Kidney epithelial cell (primary cell): Measurements from ENCODE around the gene ACSM2A. TPM values are rescaled to one million over a fixed set of nuclear protein-coding genes. Genes with fewer than 3 reads are reported as not detected.
"Not testable (repeated sequence)": the region's sequence is repeated elsewhere in the genome, so short reads cannot be mapped to it uniquely, and the experiment has no call there.

Source experiments
- DNase-seq: peaks from one replicate; pipeline ENCODE4 v3.0.0-alpha.2; 2010; ENCODE audit warnings: low read depth
- H3K27me3 ChIP-seq: 2 replicates; pipeline ENCODE4 v1.6.0; 2011; ENCODE audit warnings: low read length; ENCODE audit not compliant: control insufficient read depth, insufficient read depth
- H3K36me3 ChIP-seq: 2 replicates; pipeline ENCODE4 v1.5.1; 2011; ENCODE audit warnings: low read length; ENCODE audit not compliant: control insufficient read depth, insufficient read depth
- H3K4me3 ChIP-seq: 2 replicates; pipeline ENCODE4 v1.5.1; 2011; ENCODE audit warnings: low read depth, mild to moderate bottlenecking, control low read depth, low read length
- CTCF ChIP-seq: IDR thresholded peaks from 2 replicates; pipeline ENCODE4 v1.5.1; 2011; ENCODE audit warnings: mild to moderate bottlenecking, moderate library complexity, low read length, control low read depth, inconsistent platforms; ENCODE audit not compliant: insufficient read depth, poor library complexity, severe bottlenecking
- total RNA-seq: library from RNA; depleted of rRNA; stranded (reverse); fragments of >200 nt; gene quantifications from 2 replicates; pipeline ENCODE4 v1.2.3, GENCODE V29; 2015

ACSM2A gene
- total RNA-seq, 1 donor from 2014 or later, result not detected

- Histone ChIP-seq H3K36me3 (no peaks in the 10 kb centered on the region), H3K4me3 (no peak overlapping the region), H3K27me3 (no peaks in the 10 kb centered on the region)
- TF ChIP-seq CTCF, result no peak
- DNase-seq, result no peak
These were observed 10.1 kb upstream of the ACSM2A start for GRCh38 chr16:20441191-20441590.

- H3K36me3 ChIP-seq, DNase-seq, H3K27me3 ChIP-seq, H3K4me3 ChIP-seq: not testable (repeated sequence)
These were observed 9.5 kb upstream of the ACSM2A start for GRCh38 chr16:20441859-20442258.

DNA sequence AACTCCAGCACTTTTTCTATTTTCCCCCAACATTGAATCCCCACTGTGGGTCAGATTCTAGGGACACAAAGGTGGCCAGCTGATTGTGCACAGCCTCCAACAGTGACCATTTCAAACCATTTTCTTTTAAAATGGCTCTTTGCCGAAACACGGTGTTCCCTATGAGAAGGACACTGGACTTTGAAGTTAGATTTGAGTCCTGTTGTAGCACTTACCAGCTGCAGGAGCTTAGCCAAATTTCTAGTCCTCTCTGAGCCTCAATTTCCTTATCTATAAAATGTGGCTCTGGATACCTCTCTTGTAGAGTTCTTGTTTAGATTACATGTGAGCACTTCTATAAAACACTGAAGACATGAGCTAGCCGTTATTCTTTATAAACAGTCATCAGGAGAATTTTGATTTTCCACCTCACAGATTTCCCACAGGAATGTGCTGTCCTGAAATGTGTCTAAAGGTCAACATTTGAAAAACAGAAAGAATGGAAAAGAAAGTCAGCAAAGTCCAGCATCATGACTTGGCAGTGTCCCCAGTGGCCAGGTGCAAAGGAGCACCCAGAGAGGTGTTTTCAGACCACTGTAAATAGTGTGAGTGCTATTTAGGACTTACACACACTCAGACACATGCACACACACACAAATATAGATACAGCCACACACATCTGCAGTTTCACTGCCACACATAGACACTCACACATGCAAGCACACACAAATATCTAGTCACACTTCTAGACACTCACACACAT is 4.5 kb upstream of the ACSM2A start:
- not testable (repeated sequence) for H3K36me3 ChIP-seq, DNase-seq

DNA sequence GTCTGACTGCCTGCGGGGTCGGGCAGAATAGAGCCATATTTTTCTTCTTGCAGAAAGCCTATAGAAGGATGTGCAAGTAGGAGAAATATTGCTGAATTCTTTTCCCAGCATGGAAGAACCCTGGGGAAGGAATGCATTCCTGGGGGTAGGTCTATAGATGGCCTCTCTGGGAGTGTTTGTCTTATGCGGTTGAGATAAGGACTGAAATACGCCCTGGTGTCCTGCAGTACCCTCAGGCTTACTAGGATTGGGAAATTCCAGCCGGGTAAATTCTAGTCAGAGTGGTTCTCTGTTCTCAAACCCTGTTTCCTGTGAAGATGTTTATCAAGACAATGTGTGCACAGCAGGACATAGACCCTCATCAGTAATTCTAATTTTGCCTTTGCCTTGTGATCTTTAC is 2.3 kb downstream of the ACSM2A start:
- DNase-seq, H3K36me3 ChIP-seq, H3K4me3 ChIP-seq, H3K27me3 ChIP-seq: not testable (repeated sequence)

More for the DNA sequence above, 4.5 kb upstream of the ACSM2A start:
- H3K27me3 ChIP-seq, H3K4me3 ChIP-seq: not testable (repeated sequence)

GRCh38 chr16:20459227-20459626 is 7.9 kb downstream of the ACSM2A start:
- DNase-seq, H3K36me3 ChIP-seq, H3K27me3 ChIP-seq, H3K4me3 ChIP-seq: not testable (repeated sequence)

- not testable (repeated sequence) for H3K36me3 ChIP-seq, DNase-seq, H3K27me3 ChIP-seq, H3K4me3 ChIP-seq
These were observed 9.0 kb downstream of the ACSM2A start for GRCh38 chr16:20460313-20460712.

- not testable (repeated sequence) for DNase-seq, H3K27me3 ChIP-seq, H3K36me3 ChIP-seq, H3K4me3 ChIP-seq
These were observed 17.6 kb downstream of the ACSM2A start for GRCh38 chr16:20468954-20469353.

DNA sequence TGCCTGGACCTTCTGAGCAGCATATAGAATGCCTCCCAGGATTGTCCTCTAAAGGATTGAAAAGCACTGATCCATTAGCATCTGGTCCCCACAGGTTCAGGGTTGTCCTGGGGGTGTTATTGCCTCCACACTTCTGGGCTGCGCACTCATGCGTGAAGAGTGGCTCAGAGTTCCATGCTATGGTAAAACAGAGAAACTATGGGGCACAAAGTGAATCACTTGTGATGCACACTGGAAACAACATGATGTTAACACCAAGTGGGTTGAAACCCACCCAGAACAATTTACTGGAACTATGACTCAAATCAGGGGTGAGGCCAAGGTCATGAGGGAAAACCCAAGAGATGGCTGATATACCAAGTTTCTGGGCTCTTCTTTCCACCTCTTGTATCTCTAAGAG is 18.6 kb downstream of the ACSM2A start:
- not testable (repeated sequence) for H3K4me3 ChIP-seq, DNase-seq, H3K27me3 ChIP-seq, H3K36me3 ChIP-seq

GRCh38 chr16:20470732-20471131 is 19.4 kb downstream of the ACSM2A start:
- not testable (repeated sequence) for H3K4me3 ChIP-seq, DNase-seq, H3K36me3 ChIP-seq, H3K27me3 ChIP-seq

DNA sequence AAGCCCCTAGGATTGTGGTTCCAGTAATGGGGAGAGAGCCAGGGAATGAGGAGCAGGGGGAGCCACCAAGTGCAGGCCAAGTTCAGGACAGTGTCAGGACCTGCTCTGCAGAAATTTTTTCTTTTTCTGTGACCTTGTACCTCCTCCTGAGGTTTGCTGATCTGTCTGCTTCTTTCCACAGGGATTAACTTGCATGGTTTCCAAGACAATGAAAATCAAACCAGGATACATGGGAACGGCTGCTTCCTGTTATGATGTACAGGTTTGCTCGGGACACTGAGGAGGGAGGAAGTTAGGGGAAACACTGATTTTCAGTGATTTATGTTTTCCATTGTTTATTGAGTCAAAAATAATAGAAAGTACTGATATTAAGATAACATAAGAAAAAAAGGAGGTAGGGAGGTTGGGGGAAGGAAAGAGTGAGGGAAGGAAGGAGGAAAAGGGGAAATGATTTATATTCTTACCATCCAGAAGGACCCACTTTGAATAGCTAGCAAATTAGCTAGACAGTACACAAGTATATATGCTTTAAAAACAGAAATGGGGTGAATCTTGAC is 25.9 kb downstream of the ACSM2A start:
- H3K4me3 ChIP-seq, DNase-seq, H3K27me3 ChIP-seq, H3K36me3 ChIP-seq: not testable (repeated sequence)

GRCh38 chr16:20483989-20484388 is 32.7 kb downstream of the ACSM2A start:
- H3K36me3 ChIP-seq, H3K4me3 ChIP-seq, H3K27me3 ChIP-seq, DNase-seq: not testable (repeated sequence)
